ENCODE results near the gene EME2. TPM values are rescaled to one million over a fixed set of nuclear protein-coding genes. Genes with fewer than 3 reads are reported as not detected.

EME2 gene, protein sequence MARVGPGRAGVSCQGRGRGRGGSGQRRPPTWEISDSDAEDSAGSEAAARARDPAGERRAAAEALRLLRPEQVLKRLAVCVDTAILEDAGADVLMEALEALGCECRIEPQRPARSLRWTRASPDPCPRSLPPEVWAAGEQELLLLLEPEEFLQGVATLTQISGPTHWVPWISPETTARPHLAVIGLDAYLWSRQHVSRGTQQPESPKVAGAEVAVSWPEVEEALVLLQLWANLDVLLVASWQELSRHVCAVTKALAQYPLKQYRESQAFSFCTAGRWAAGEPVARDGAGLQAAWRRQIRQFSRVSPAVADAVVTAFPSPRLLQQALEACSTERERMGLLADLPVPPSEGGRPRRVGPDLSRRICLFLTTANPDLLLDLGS
- 12.2 TPM for polyA plus RNA-seq
- long read RNA-seq, donor 1: 0 reads
- long read RNA-seq, donor 2, partial matches to known transcripts: 56 of 56 reads
- long read RNA-seq, donor 2, other reads (novel, unspliced or antisense): 0 of 56 reads
- long read RNA-seq, donor 3: 0 reads
- long read RNA-seq, donor 4: 0 reads
- long read RNA-seq, donor 5: 0 reads
- long read RNA-seq, donor 6: 0 reads
- long read RNA-seq, donor 7, full-length matches to known transcripts: 1 of 1 reads
- long read RNA-seq, donor 7, partial matches to known transcripts: 0 of 1 reads
- long read RNA-seq, donor 7, other reads (novel, unspliced or antisense): 0 of 1 reads
- long read RNA-seq, donor 8, partial matches to known transcripts: 19 of 19 reads
- long read RNA-seq, donor 8, other reads (novel, unspliced or antisense): 0 of 19 reads
- long read RNA-seq, donor 9, full-length matches to known transcripts: 3 of 3 reads
- long read RNA-seq, donor 9, partial matches to known transcripts: 0 of 3 reads
- long read RNA-seq, donor 9, other reads (novel, unspliced or antisense): 0 of 3 reads
- long read RNA-seq, donor 10, partial matches to known transcripts: 0 of 1 reads
- long read RNA-seq, donor 10, other reads (novel, unspliced or antisense): 0 of 1 reads
- long read RNA-seq, donor 11: 0 reads

DNA sequence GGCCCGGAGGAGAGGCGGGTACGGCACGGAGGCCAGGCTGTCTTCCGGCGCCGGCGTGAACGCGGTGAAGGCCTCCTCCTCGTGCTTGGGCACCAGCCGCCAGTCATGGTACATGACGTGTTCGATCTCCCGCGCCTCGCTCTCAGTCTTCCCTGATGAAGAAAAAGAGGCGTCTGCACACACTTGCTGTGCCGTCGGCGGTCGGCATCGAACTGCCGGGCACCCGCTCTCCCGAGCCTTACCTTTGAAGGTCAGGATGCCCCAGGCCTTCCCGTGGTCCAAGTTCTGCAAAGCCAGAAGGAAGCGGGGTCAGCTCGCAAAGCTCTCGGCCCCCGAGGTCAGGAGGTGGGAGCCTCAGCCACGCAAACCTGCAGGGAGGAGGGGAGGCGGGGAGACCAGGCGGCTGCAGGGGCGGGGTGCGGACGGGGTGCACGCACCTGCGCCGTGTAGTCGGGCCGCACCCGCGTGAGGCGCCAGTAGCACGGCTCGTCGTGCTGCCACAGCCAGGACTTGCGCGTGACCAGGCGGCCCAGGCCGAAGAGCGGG lies at the start of gene EME2:
Gene EME2 (plus strand): TSS at position 449 of the 546 bp plus-strand sequence. CDS start 418 bp downstream, outside the sequence.
- no peaks in the 10 kb centered on the region for H3K27me3 ChIP-seq (ENCODE audit: control insufficient read depth, insufficient read depth, low read length)
- peak within 1 kb of the TSS; percentile 69 for H3K27ac ChIP-seq (ENCODE audit: low read length)
- DNase-seq: peak in 1 of 2 donors; percentile 38
- peaks cover 55% of the 10 kb centered on the region for H3K36me3 ChIP-seq (ENCODE audit: control insufficient read depth, insufficient read depth, low read length)
- no CpG with 5 or more reads among the region's 53 CpGs for WGBS (ENCODE audit: insufficient coverage, low lambda C conversion rate)
- H3K9me3 ChIP-seq (ENCODE audit: control insufficient read depth, low read depth, low read length): peaks cover 5% of the 10 kb centered on the region
- H3K4me1 ChIP-seq (ENCODE audit: control insufficient read depth, insufficient read depth, low read length): peaks cover 27% of the 10 kb centered on the region
- H3K4me3 ChIP-seq (ENCODE audit: low read length): peak within 1 kb of the TSS; percentile 86

- H3K36me3 ChIP-seq (ENCODE audit: control insufficient read depth, insufficient read depth, low read length): peaks cover 34% of the 10 kb centered on the region
- WGBS (ENCODE audit: insufficient coverage, low lambda C conversion rate): 100% methylated on average over 1 of the region's 6 CpGs
- no peak overlapping the region for H3K4me3 ChIP-seq (ENCODE audit: low read length)
- H3K27me3 ChIP-seq (ENCODE audit: control insufficient read depth, insufficient read depth, low read length): no peaks in the 10 kb centered on the region
- H3K9me3 ChIP-seq (ENCODE audit: control insufficient read depth, low read depth, low read length): no peaks in the 10 kb centered on the region
- DNase-seq: peak in 1 of 2 donors; percentile 27
- peaks cover 3% of the 10 kb centered on the region for H3K4me1 ChIP-seq (ENCODE audit: control insufficient read depth, insufficient read depth, low read length)
- H3K27ac ChIP-seq (ENCODE audit: low read length): no peak overlapping the region
Observed at GRCh38 chr16:1723450-1724147, 49.0 kb upstream of the EME2 start.

- Histone ChIP-seq H3K27ac (ENCODE audit: low read length) (no peak overlapping the region), H3K9me3 (ENCODE audit: control insufficient read depth, low read depth, low read length) (no peaks in the 10 kb centered on the region), H3K4me1 (ENCODE audit: control insufficient read depth, insufficient read depth, low read length) (peaks cover 3% of the 10 kb centered on the region), H3K36me3 (ENCODE audit: control insufficient read depth, insufficient read depth, low read length) (peaks cover 42% of the 10 kb centered on the region), H3K27me3 (ENCODE audit: control insufficient read depth, insufficient read depth, low read length) (no peaks in the 10 kb centered on the region), H3K4me3 (ENCODE audit: low read length) (no peak overlapping the region)
- no CpG with 5 or more reads among the region's 12 CpGs for WGBS (ENCODE audit: insufficient coverage, low lambda C conversion rate)
- no peak for DNase-seq
Observed at GRCh38 chr16:1724491-1724890, 48.1 kb upstream of the EME2 start.

GRCh38 chr16:1726661-1727502 lies 45.7 kb upstream of the EME2 start:
- DNase-seq: no peak
- Histone ChIP-seq H3K4me3 (ENCODE audit: low read length) (no peak overlapping the region), H3K27ac (ENCODE audit: low read length) (no peak overlapping the region), H3K4me1 (ENCODE audit: control insufficient read depth, insufficient read depth, low read length) (peaks cover 3% of the 10 kb centered on the region), H3K9me3 (ENCODE audit: control insufficient read depth, low read depth, low read length) (no peaks in the 10 kb centered on the region), H3K36me3 (ENCODE audit: control insufficient read depth, insufficient read depth, low read length) (peaks cover 46% of the 10 kb centered on the region), H3K27me3 (ENCODE audit: control insufficient read depth, insufficient read depth, low read length) (no peaks in the 10 kb centered on the region)
- no CpG with 5 or more reads among the region's 32 CpGs for WGBS (ENCODE audit: insufficient coverage, low lambda C conversion rate)

GRCh38 chr16:1727651-1728624 lies 44.7 kb upstream of the EME2 start:
- no peak overlapping the region for H3K4me3 ChIP-seq (ENCODE audit: low read length)
- no peak for DNase-seq
- peaks cover 56% of the 10 kb centered on the region for H3K36me3 ChIP-seq (ENCODE audit: control insufficient read depth, insufficient read depth, low read length)
- H3K4me1 ChIP-seq (ENCODE audit: control insufficient read depth, insufficient read depth, low read length): no peaks in the 10 kb centered on the region
- no CpG with 5 or more reads among the region's 37 CpGs for WGBS (ENCODE audit: insufficient coverage, low lambda C conversion rate)
- no peak overlapping the region for H3K27ac ChIP-seq (ENCODE audit: low read length)
- H3K9me3 ChIP-seq (ENCODE audit: control insufficient read depth, low read depth, low read length): no peaks in the 10 kb centered on the region
- no peaks in the 10 kb centered on the region for H3K27me3 ChIP-seq (ENCODE audit: control insufficient read depth, insufficient read depth, low read length)

- Histone ChIP-seq H3K9me3 (ENCODE audit: control insufficient read depth, low read depth, low read length) (no peaks in the 10 kb centered on the region), H3K27ac (ENCODE audit: low read length) (no peak overlapping the region), H3K4me1 (ENCODE audit: control insufficient read depth, insufficient read depth, low read length) (no peaks in the 10 kb centered on the region), H3K27me3 (ENCODE audit: control insufficient read depth, insufficient read depth, low read length) (no peaks in the 10 kb centered on the region), H3K36me3 (ENCODE audit: control insufficient read depth, insufficient read depth, low read length) (peaks cover 66% of the 10 kb centered on the region), H3K4me3 (ENCODE audit: low read length) (no peak overlapping the region)
- WGBS (ENCODE audit: insufficient coverage, low lambda C conversion rate): no CpG with 5 or more reads among the region's 18 CpGs
- no peak for DNase-seq
Observed at GRCh38 chr16:1729026-1729425, 43.6 kb upstream of the EME2 start.

- Histone ChIP-seq H3K4me1 (ENCODE audit: control insufficient read depth, insufficient read depth, low read length) (no peaks in the 10 kb centered on the region), H3K27ac (ENCODE audit: low read length) (no peak overlapping the region), H3K9me3 (ENCODE audit: control insufficient read depth, low read depth, low read length) (no peaks in the 10 kb centered on the region), H3K36me3 (ENCODE audit: control insufficient read depth, insufficient read depth, low read length) (peaks cover 66% of the 10 kb centered on the region), H3K4me3 (ENCODE audit: low read length) (no peak overlapping the region), H3K27me3 (ENCODE audit: control insufficient read depth, insufficient read depth, low read length) (no peaks in the 10 kb centered on the region)
- 100% methylated on average over 11 of the region's 35 CpGs for WGBS (ENCODE audit: insufficient coverage, low lambda C conversion rate)
- no peak for DNase-seq
Observed at GRCh38 chr16:1729445-1729844, 43.2 kb upstream of the EME2 start.

DNA sequence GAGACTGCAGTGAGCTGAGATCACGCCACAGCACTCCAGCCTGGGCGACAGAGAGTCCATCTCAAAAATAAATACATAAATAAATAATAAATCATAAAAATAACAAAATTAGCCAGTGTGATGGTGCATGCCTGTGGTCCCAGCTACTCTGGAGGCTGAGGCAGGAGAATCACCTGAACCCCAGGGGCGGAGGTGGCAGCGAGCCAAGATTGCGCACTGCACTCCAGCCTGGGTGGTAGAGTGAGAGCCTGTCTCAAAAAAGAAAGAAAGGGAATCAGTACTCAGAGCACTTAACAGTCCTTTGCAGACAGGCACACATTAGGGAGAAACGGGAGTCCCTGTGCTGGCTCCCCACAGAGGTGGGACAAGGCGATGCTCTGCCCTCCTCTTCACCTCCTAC lies 41.5 kb upstream of the EME2 start:
- Histone ChIP-seq H3K27ac (ENCODE audit: low read length) (no peak overlapping the region), H3K36me3 (ENCODE audit: control insufficient read depth, insufficient read depth, low read length) (peaks cover 64% of the 10 kb centered on the region), H3K4me3 (ENCODE audit: low read length) (no peak overlapping the region), H3K4me1 (ENCODE audit: control insufficient read depth, insufficient read depth, low read length) (no peaks in the 10 kb centered on the region), H3K9me3 (ENCODE audit: control insufficient read depth, low read depth, low read length) (peaks cover 4% of the 10 kb centered on the region), H3K27me3 (ENCODE audit: control insufficient read depth, insufficient read depth, low read length) (no peaks in the 10 kb centered on the region)
- no peak for DNase-seq
- WGBS (ENCODE audit: insufficient coverage, low lambda C conversion rate): no CpG with 5 or more reads among the region's 7 CpGs
